ENCODE results near the gene SMG7. TPM values are rescaled to one million over a fixed set of nuclear protein-coding genes. Genes with fewer than 3 reads are reported as not detected.
"Not testable (repeated sequence)": the region's sequence is repeated elsewhere in the genome, so short reads cannot be mapped to it uniquely, and the experiment has no call there.

SMG7 gene, protein sequence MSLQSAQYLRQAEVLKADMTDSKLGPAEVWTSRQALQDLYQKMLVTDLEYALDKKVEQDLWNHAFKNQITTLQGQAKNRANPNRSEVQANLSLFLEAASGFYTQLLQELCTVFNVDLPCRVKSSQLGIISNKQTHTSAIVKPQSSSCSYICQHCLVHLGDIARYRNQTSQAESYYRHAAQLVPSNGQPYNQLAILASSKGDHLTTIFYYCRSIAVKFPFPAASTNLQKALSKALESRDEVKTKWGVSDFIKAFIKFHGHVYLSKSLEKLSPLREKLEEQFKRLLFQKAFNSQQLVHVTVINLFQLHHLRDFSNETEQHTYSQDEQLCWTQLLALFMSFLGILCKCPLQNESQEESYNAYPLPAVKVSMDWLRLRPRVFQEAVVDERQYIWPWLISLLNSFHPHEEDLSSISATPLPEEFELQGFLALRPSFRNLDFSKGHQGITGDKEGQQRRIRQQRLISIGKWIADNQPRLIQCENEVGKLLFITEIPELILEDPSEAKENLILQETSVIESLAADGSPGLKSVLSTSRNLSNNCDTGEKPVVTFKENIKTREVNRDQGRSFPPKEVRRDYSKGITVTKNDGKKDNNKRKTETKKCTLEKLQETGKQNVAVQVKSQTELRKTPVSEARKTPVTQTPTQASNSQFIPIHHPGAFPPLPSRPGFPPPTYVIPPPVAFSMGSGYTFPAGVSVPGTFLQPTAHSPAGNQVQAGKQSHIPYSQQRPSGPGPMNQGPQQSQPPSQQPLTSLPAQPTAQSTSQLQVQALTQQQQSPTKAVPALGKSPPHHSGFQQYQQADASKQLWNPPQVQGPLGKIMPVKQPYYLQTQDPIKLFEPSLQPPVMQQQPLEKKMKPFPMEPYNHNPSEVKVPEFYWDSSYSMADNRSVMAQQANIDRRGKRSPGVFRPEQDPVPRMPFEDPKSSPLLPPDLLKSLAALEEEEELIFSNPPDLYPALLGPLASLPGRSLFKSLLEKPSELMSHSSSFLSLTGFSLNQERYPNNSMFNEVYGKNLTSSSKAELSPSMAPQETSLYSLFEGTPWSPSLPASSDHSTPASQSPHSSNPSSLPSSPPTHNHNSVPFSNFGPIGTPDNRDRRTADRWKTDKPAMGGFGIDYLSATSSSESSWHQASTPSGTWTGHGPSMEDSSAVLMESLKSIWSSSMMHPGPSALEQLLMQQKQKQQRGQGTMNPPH
- total RNA-seq = 26.7 and 44.4 TPM in 2 replicates

DNA sequence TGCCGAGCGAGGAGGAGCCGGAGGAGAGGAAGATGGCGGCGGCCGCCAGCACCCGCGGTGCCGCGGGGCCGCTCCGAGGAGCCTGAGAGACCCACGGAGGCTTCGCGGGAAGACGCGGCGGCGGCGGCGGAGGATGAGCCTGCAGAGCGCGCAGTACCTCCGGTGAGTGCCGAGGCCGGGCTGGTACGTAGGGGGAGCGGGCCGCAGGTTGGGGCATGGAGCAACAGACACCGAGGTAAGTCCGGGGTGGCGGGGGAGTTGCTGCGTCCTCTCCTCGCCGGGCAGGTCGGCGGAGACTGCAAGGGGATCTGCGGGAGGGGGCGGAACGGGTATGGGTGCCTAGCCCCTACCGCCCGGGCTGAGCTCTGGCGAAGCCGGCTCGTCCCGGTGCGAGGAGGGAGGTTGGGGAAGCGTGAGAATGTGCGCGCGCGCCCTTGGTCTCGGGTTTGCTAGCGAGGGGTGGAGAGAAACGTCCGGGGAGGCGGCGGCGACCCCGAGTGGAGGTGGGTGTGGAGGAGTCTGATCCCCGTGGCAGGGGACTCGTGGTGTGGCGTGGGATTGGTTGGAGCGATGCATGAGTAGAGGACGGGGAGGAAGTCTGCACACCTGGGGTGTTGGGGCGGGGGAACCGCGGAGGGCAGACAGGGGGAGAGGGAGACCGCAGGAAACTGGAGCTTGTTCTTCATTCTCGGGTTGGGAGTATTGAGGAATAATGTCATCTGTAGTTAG lies at the start of gene SMG7:
Gene SMG7 (plus strand): TSS at position 12 of the 729 bp plus-strand sequence. CDS start 122 bp downstream, at position 134.
- no peak for DNase-seq

DNA sequence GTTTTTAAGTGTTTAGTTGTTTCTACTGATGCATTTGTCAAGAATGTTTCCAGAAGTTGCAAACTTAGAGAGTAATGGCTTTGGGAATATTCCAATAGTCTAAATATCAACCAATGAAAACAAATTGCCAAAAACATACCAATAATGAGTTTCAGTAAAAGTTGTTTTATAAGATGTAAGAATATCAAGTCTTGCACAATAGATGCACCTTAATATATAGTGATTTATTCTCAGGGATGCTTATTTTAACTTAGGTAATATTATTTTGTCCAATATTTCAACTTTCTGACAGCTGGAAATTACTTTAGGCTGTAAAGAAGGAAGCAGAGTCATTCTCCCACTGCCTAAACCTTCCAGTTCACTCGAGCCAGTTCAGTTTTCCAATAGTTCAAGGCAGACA lies 48.8 kb upstream of the SMG7 start:
- no peak for DNase-seq

- no peak for DNase-seq
Measured at GRCh38 chr1:183424691-183425090, 47.6 kb upstream of the SMG7 start.

GRCh38 chr1:183427591-183427990 lies 44.7 kb upstream of the SMG7 start:
- not testable (repeated sequence) for DNase-seq

GRCh38 chr1:183431840-183432547 lies 40.3 kb upstream of the SMG7 start:
- no peak for DNase-seq

DNA sequence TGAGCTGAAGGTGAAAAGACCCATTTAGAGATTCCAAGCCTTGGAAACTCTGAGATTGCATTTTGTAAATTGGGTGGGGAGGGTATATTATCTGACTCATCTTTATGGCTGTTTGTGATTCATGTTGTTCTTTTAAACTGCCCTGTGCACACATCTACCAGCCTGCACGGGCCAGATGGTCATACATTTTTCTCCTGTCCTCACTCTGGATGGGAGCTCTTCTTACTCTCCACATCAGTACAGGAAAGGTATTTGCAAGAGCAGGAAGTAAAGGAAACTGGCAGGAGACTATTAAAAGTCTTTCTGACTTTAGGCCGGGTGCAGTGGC lies 39.8 kb upstream of the SMG7 start:
- no peak for DNase-seq

GRCh38 chr1:183433703-183434102 lies 38.6 kb upstream of the SMG7 start:
- DNase-seq = no peak

DNA sequence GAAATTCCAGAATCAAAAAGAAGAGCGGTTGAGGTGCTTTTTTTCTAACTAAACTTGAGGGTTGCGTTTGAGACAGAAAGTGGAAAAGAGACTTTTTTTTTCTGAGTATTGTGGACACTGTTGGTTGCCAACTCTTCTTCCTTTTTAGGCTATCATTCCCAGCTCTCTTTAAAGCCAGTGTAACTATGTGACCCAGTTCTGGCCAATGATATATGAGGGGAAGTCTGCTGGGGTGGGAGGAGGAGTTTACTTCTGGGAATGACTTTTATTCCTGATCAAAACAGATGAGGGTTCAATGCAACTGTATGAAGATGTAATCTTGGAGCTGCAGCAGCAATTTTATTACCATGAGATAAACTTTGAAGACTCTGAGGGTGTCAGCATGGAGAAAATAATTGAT lies 36.8 kb upstream of the SMG7 start:
- DNase-seq = no peak

DNA sequence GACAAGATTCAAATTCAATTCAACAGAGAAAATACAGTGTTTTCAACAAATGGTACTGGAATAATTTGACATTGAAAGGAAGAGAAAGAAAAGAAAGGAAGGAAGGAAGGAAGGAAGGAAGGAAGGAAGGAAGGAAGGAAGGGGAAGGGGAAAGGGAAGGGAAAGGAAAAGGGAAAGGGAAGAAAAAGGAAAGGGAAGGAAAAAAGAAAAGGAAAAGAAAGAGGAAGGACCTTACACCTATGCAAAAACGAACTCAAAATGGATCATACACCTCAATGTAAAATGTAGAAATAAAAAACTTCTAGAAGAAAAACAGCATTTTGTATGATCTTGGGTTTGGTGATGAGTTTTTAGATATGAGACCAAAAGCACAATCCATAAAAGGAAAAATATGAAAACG lies 34.2 kb upstream of the SMG7 start:
- no peak for DNase-seq

DNA sequence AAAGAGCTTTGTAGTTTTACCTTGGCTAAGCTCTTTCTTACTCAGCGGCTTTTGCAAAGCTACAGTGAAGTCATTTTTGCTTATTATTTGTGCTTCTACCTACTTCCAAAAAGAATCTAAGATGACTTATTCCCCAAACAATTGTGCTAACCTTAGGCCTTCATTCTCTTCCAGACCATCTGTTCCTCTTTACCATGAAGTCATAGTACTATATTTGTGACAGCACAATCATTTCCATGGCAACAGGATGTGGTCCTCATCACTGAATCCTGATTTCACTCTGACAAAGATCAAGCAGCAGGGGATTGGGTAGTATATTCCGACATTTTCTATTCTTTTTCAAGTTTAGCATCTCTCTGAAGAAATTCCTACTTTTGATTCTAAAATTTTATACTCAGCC lies 29.3 kb upstream of the SMG7 start:
- DNase-seq = peak; percentile 63

DNA sequence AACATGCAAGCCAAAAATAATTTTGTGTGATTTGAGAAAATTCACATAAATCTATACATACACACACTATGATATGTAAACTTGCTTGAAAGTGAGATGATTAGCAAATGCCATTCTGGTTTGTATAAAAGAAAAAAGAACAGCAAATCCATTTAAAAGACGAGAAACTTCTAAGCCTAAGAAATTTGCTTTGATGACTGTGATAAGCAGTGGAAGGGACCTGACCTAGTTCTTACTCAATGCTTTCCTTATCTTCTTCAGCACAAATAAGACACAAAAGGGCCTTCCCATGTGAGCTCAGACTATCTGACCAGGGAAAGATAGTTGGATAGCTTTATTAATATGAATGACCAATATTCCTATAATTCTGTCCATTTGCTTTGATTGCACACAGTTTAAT lies 28.8 kb upstream of the SMG7 start:
- DNase-seq = no peak

DNA sequence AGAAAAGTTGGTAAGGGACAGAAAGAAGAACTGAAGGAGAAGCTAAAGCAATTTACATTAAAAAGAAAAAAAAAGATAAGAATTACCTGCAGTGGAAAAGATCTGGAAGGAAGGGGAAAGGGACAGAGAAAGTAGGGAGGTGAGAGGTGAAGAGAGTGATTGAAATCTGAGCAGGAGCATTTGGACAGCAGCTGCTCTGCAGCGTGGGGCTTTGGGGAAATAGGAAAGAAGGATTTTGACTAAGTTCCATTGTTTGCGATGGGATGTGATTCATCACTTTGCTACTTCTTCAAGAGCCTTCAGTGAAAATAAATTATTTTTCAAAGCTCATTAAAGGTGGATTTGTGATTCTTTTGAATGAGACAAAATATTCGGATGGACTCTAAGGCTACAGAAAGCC lies 28.1 kb upstream of the SMG7 start:
- DNase-seq = peak; percentile 81

- no peak for DNase-seq
Measured at GRCh38 chr1:183449223-183449770, 23.0 kb upstream of the SMG7 start.

- no peak for DNase-seq
Measured at GRCh38 chr1:183450093-183450492, 22.2 kb upstream of the SMG7 start.

DNA sequence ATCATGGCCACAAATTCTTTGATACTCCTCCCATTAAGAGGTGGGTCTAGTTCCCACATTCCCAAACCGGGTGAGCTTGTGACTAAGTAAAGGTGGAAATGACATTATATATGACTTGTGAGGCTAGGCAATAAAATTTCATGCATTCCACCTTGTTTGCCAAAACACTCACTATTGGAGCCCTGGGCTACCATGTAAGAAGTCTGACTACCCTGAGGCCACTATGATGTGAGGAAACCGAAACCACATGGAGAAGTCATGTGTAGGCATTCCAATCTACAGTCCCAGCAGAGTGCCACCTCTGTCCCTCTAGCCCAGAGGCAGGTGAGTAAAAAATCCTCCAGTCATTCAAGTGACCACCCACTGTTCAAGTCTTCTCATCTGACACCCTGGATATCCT lies 17.9 kb upstream of the SMG7 start:
- DNase-seq = no peak

GRCh38 chr1:183456826-183457225 lies 15.5 kb upstream of the SMG7 start:
- DNase-seq = no peak

- DNase-seq = no peak
Measured at GRCh38 chr1:183457449-183457848, 14.8 kb upstream of the SMG7 start.

DNA sequence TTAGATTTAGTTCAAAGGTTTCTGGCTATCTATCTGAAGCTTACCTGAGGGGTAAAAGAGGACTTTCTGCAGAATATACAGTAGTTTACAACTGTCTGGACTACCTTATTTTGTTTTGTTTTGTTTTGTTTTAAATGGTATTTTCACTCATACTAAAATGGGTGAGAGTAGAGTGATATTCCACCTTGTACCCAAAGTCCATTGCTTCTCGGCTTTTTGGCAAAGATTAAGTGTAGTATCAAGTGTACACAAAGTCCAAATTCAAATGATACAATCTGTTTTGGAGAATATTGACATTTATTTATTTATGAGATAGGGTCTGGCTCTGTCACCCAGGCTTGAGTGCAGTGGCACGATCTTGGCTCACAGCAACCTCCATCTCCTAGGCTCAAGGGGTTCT lies 11.7 kb upstream of the SMG7 start:
- DNase-seq = no peak

DNA sequence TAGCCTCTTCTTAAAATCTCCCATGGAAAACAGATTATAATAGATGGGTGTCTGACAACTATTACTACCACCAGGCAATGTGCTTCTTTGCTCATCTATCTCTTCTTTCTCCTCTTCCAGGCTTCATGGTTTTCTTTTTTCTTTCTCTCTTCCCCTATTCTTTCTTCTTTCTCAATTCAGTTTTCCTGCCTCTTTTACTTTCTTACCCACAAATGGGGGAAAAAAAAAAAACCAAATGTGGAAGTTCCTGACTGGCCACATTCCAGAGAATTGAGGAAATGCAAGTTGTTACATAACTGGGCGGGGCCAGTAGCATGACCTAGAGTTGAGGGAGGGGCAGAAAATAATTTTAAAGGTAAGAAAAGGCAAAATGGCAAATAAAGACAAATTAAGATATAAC lies 10.9 kb upstream of the SMG7 start:
- peak; percentile 20 for DNase-seq

DNA sequence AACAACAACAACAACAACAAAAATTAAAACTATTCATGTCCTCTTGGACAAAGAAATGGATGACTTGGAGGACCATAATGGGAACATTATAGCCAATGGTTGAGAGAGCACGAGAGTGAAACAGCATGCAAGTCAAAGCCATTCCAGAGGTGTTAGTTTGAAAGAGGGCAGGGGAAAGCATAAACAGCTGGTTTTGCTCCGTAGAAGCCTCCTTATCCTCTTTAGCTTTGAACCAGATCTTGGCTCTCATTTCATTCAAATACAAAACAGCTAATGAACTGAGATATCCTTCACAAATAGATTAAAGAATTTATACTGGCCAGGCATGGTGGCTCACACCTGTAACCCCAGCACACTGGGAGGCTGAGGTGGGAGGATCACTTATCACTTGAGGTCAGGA lies 8.7 kb upstream of the SMG7 start:
- DNase-seq = no peak

DNA sequence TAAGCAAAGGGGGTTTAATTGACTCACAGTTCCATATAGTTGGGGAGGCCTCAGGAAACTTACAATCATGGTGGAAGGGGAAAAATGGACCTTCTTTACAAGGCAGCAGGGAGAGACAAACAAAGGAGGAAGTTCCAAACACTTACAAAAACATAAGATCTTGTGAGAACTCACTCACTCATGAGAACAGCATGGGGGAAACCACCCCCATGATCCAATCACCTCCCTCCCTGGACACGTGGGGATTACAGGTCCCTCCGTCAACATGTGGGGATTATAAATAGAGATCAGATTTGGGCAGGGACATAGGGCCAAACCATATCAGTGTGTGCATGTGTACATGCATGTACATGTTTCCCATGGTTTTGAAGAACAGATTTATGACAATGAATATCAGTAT lies 5.5 kb upstream of the SMG7 start:
- no peak for DNase-seq

DNA sequence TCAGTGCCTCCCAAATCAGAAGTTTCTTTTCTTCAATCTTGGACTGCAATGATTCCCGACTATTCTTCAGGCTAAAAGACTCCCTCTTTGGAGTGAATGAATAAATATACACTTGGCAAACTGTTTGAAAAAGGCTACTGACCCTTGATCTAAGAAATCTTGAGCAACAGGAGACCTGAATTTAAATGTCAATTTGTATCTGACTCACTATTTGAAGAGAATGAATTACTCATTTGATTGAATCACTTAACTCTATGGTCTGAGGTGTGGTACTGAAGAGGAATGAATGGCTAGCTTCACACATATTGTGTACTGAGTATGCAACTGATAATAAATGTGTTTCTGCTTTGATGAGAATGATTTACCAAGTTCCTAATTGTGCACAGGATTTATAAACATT lies 4.6 kb upstream of the SMG7 start:
- DNase-seq = no peak
